Measurements from ENCODE around the gene PRKD1.

The PRKD1 gene

GRCh38 chr14:29815016-29815674 is 112.5 kb downstream of the PRKD1 start:
- ATAC-seq = no peak
- TF ChIP-seq, protein P1, sequence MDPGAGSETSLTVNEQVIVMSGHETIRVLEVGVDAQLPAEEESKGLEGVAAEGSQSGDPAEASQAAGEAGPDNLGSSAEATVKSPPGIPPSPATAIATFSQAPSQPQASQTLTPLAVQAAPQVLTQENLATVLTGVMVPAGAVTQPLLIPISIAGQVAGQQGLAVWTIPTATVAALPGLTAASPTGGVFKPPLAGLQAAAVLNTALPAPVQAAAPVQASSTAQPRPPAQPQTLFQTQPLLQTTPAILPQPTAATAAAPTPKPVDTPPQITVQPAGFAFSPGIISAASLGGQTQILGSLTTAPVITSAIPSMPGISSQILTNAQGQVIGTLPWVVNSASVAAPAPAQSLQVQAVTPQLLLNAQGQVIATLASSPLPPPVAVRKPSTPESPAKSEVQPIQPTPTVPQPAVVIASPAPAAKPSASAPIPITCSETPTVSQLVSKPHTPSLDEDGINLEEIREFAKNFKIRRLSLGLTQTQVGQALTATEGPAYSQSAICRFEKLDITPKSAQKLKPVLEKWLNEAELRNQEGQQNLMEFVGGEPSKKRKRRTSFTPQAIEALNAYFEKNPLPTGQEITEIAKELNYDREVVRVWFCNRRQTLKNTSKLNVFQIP (CRISPR knock-in tag; IDR thresholded peaks at IDR 0.05; ENCODE audit: borderline replicate concordance, low read depth) = no peak
- TF ChIP-seq, protein P2, sequence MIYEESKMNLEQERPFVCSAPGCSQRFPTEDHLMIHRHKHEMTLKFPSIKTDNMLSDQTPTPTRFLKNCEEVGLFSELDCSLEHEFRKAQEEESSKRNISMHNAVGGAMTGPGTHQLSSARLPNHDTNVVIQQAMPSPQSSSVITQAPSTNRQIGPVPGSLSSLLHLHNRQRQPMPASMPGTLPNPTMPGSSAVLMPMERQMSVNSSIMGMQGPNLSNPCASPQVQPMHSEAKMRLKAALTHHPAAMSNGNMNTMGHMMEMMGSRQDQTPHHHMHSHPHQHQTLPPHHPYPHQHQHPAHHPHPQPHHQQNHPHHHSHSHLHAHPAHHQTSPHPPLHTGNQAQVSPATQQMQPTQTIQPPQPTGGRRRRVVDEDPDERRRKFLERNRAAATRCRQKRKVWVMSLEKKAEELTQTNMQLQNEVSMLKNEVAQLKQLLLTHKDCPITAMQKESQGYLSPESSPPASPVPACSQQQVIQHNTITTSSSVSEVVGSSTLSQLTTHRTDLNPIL (CRISPR knock-in tag; IDR thresholded peaks at IDR 0.05; ENCODE audit: low read depth) = no peak
- TF ChIP-seq ZNF8 (CRISPR knock-in tag; IDR thresholded peaks at IDR 0.05) (no peak), OSR1 (CRISPR knock-in tag; IDR thresholded peaks at IDR 0.05) (no peak), TCF4 (CRISPR knock-in tag; IDR thresholded peaks at IDR 0.05; ENCODE audit: borderline replicate concordance) (no peak), ZC3H10 (CRISPR knock-in tag; IDR thresholded peaks at IDR 0.05) (no peak), TOX (CRISPR knock-in tag; IDR thresholded peaks at IDR 0.05; ENCODE audit: borderline replicate concordance) (no peak), ESRRG (CRISPR knock-in tag; IDR thresholded peaks at IDR 0.05) (no peak), BACH2 (CRISPR knock-in tag; IDR thresholded peaks at IDR 0.05; ENCODE audit: borderline replicate concordance) (no peak), ARNTL (CRISPR knock-in tag; IDR thresholded peaks at IDR 0.05; ENCODE audit: borderline replicate concordance, low read depth) (no peak), CSRNP3 (CRISPR knock-in tag; IDR thresholded peaks at IDR 0.05) (no peak), PPARA (CRISPR knock-in tag; IDR thresholded peaks at IDR 0.05; ENCODE audit: borderline replicate concordance) (no peak), GLIS3 (CRISPR knock-in tag; IDR thresholded peaks at IDR 0.05) (no peak), TSHZ2 (CRISPR knock-in tag; IDR thresholded peaks at IDR 0.05) (no peak)
- TF ChIP-seq, protein P3, sequence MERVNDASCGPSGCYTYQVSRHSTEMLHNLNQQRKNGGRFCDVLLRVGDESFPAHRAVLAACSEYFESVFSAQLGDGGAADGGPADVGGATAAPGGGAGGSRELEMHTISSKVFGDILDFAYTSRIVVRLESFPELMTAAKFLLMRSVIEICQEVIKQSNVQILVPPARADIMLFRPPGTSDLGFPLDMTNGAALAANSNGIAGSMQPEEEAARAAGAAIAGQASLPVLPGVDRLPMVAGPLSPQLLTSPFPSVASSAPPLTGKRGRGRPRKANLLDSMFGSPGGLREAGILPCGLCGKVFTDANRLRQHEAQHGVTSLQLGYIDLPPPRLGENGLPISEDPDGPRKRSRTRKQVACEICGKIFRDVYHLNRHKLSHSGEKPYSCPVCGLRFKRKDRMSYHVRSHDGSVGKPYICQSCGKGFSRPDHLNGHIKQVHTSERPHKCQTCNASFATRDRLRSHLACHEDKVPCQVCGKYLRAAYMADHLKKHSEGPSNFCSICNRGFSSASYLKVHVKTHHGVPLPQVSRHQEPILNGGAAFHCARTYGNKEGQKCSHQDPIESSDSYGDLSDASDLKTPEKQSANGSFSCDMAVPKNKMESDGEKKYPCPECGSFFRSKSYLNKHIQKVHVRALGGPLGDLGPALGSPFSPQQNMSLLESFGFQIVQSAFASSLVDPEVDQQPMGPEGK (CRISPR knock-in tag; IDR thresholded peaks at IDR 0.05; ENCODE audit: borderline replicate concordance) = no peak

- ATAC-seq = no peak
- no peak for TF ChIP-seq CSDC2 (CRISPR knock-in tag; IDR thresholded peaks at IDR 0.05)
- no peak for TF ChIP-seq TCF4 (CRISPR knock-in tag; IDR thresholded peaks at IDR 0.05; ENCODE audit: borderline replicate concordance)
- TF ChIP-seq RARB (CRISPR knock-in tag; IDR thresholded peaks at IDR 0.05) = no peak
- TF ChIP-seq GLIS3 (CRISPR knock-in tag; IDR thresholded peaks at IDR 0.05) = no peak
- TF ChIP-seq ZFP30 (CRISPR knock-in tag; IDR thresholded peaks at IDR 0.05) = no peak
- TF ChIP-seq ESRRG (CRISPR knock-in tag; IDR thresholded peaks at IDR 0.05) = no peak
Measured at GRCh38 chr14:29814156-29815015, 113.3 kb downstream of the PRKD1 start.

GRCh38 chr14:29810682-29811081 is 117.0 kb downstream of the PRKD1 start:
- no peak for ATAC-seq
- no peak for TF ChIP-seq TSHZ2 (CRISPR knock-in tag; IDR thresholded peaks at IDR 0.05)
- TF ChIP-seq BACH2 (CRISPR knock-in tag; IDR thresholded peaks at IDR 0.05; ENCODE audit: borderline replicate concordance) = no peak
- TF ChIP-seq SNAI2 (CRISPR knock-in tag; IDR thresholded peaks at IDR 0.05) = no peak
- no peak for TF ChIP-seq ZNF8 (CRISPR knock-in tag; IDR thresholded peaks at IDR 0.05)
- TF ChIP-seq CSDC2 (CRISPR knock-in tag; IDR thresholded peaks at IDR 0.05) = no peak
- TF ChIP-seq ARNTL (CRISPR knock-in tag; IDR thresholded peaks at IDR 0.05; ENCODE audit: borderline replicate concordance, low read depth) = no peak
- no peak for TF ChIP-seq ISL1 (CRISPR knock-in tag; IDR thresholded peaks at IDR 0.05)
- TF ChIP-seq ZFP30 (CRISPR knock-in tag; IDR thresholded peaks at IDR 0.05) = no peak
- TF ChIP-seq, protein P2 (CRISPR knock-in tag; IDR thresholded peaks at IDR 0.05; ENCODE audit: low read depth) = no peak
- no peak for TF ChIP-seq ZC3H10 (CRISPR knock-in tag; IDR thresholded peaks at IDR 0.05)
- no peak for TF ChIP-seq ZNF70 (CRISPR knock-in tag; IDR thresholded peaks at IDR 0.05)
- TF ChIP-seq ESRRG (CRISPR knock-in tag; IDR thresholded peaks at IDR 0.05) = no peak
- no peak for TF ChIP-seq PPARA (CRISPR knock-in tag; IDR thresholded peaks at IDR 0.05; ENCODE audit: borderline replicate concordance)

Data from SK-N-SH treated with all-trans-retinoic acid at 6 μM for 48 hours (cell line).